H9 (cell line): ENCODE results near the gene AXL. TPM values are rescaled to one million over a fixed set of nuclear protein-coding genes. Genes with fewer than 3 reads are reported as not detected.

ENCODE experiments used
- DNase-seq: peaks from one replicate; pipeline ENCODE4 v3.0.0-alpha.2; 2017
- H2AFZ ChIP-seq: one replicate; pipeline ENCODE4 v1.6.1; 2013; ENCODE audit warnings: mild to moderate bottlenecking, low read length, control low read depth, moderate library complexity
- H2AK5ac ChIP-seq: 2 replicates; pipeline ENCODE4 v1.6.1; 2013; ENCODE audit warnings: low read length, control low read depth, mixed read lengths; ENCODE audit not compliant: insufficient read length
- H2BK120ac ChIP-seq: one replicate; pipeline ENCODE4 v1.6.1; 2013; ENCODE audit warnings: low read depth, mild to moderate bottlenecking, low read length, control low read depth, inconsistent platforms; ENCODE audit not compliant: poor library complexity, severe bottlenecking
- H2BK12ac ChIP-seq: 2 replicates; pipeline ENCODE4 v1.6.1; 2013; ENCODE audit warnings: low read length, control low read depth, mixed read lengths, low read depth; ENCODE audit not compliant: insufficient read length
- H2BK15ac ChIP-seq: 2 replicates; pipeline ENCODE4 v1.6.1; 2013; ENCODE audit warnings: low read depth, low read length, control low read depth
- H2BK20ac ChIP-seq: one replicate; pipeline ENCODE4 v1.6.1; 2013; ENCODE audit warnings: low read depth, mild to moderate bottlenecking, low read length, control low read depth, inconsistent platforms; ENCODE audit not compliant: poor library complexity, severe bottlenecking
- H2BK5ac ChIP-seq: 2 replicates; pipeline ENCODE4 v1.6.1; 2013; ENCODE audit warnings: low read length, control low read depth, mixed read lengths; ENCODE audit not compliant: insufficient read length
- H3K14ac ChIP-seq: 2 replicates; pipeline ENCODE4 v1.6.1; 2013; ENCODE audit warnings: low read length, control low read depth; ENCODE audit not compliant: insufficient read depth
- H3K18ac ChIP-seq: 2 replicates; pipeline ENCODE4 v1.6.1; 2013; ENCODE audit warnings: low read depth, mild to moderate bottlenecking, mixed read lengths, low read length, control low read depth; ENCODE audit not compliant: insufficient read length
- H3K23ac ChIP-seq: 2 replicates; pipeline ENCODE4 v1.6.1; 2013; ENCODE audit warnings: low read length, control low read depth, mixed read lengths, low read depth; ENCODE audit not compliant: insufficient read length
- H3K23me2 ChIP-seq: 2 replicates; pipeline ENCODE4 v1.6.1; 2013; ENCODE audit warnings: low read depth, mild to moderate bottlenecking, mixed read lengths, low read length, control low read depth; ENCODE audit not compliant: insufficient read length, poor library complexity, severe bottlenecking
- H3K27ac ChIP-seq: 2 replicates; pipeline ENCODE4 v1.5.1; 2013; ENCODE audit warnings: low read length, control low read depth, mixed read lengths, low read depth; ENCODE audit not compliant: insufficient read length
- H3K27me3 ChIP-seq: 2 replicates; pipeline ENCODE4 v1.6.1; 2013; ENCODE audit warnings: low read length, control low read depth, inconsistent platforms; ENCODE audit not compliant: insufficient read depth
- H3K4ac ChIP-seq: 2 replicates; pipeline ENCODE4 v1.6.1; 2013; ENCODE audit warnings: low read depth, mild to moderate bottlenecking, control low read depth, inconsistent platforms, low read length, moderate library complexity
- H3K4me1 ChIP-seq: 2 replicates; pipeline ENCODE4 v1.6.1; 2013; ENCODE audit warnings: low read length, control low read depth, inconsistent platforms; ENCODE audit not compliant: insufficient read depth
- H3K4me2 ChIP-seq: 2 replicates; pipeline ENCODE4 v1.6.1; 2013; ENCODE audit warnings: low read length, control low read depth, mixed read lengths; ENCODE audit not compliant: insufficient read length, insufficient read depth
- H3K56ac ChIP-seq: 2 replicates; pipeline ENCODE4 v1.6.1; 2013; ENCODE audit warnings: low read depth, mild to moderate bottlenecking, mixed read lengths, low read length, control low read depth; ENCODE audit not compliant: insufficient read length
- H3K79me1 ChIP-seq: 2 replicates; pipeline ENCODE4 v1.6.1; 2013; ENCODE audit warnings: low read depth, mild to moderate bottlenecking, moderate library complexity, low read length, control low read depth, inconsistent platforms; ENCODE audit not compliant: insufficient read depth, poor library complexity, severe bottlenecking
- H3K79me2 ChIP-seq: 2 replicates; pipeline ENCODE4 v1.6.1; 2013; ENCODE audit warnings: low read length, control low read depth, inconsistent platforms; ENCODE audit not compliant: insufficient read depth
- H3K9ac ChIP-seq: 2 replicates; pipeline ENCODE4 v1.6.1; 2013; ENCODE audit warnings: low read length, control low read depth, mixed read lengths; ENCODE audit not compliant: insufficient read length; ENCODE audit errors: extremely low read depth
- H3K9me3 ChIP-seq: one replicate; pipeline ENCODE4 v1.6.1; 2013; ENCODE audit warnings: low read depth, low read length, inconsistent platforms; ENCODE audit not compliant: control insufficient read depth
- H3T11ph ChIP-seq: one replicate; pipeline ENCODE4 v1.6.1; 2013; ENCODE audit warnings: mild to moderate bottlenecking, low read length, control low read depth, inconsistent platforms
- H4K20me1 ChIP-seq: one replicate; pipeline ENCODE4 v1.6.1; 2013; ENCODE audit not compliant: control insufficient read depth, insufficient read length, insufficient read depth
- H4K5ac ChIP-seq: 2 replicates; pipeline ENCODE4 v1.6.1; 2013; ENCODE audit warnings: low read depth, mild to moderate bottlenecking, mixed read lengths, low read length, control low read depth; ENCODE audit not compliant: insufficient read length
- H4K8ac ChIP-seq: replicated peaks from 2 replicates; pipeline ENCODE4 v1.6.1; 2013; ENCODE audit warnings: low read length, control low read depth, mixed read lengths, low read depth; ENCODE audit not compliant: insufficient read length
- H4K91ac ChIP-seq: 2 replicates; pipeline ENCODE4 v1.6.1; 2013; ENCODE audit warnings: low read depth, mild to moderate bottlenecking, moderate library complexity, mixed read lengths, low read length, control low read depth; ENCODE audit not compliant: insufficient read length
- H3K27ac Mint-ChIP-seq, 3 experiments: 2 replicates in 2 of 3; 3 replicates in 1 of 3; pipeline ENCODE4 v1.8.0; 2020 to 2021; ENCODE audit warnings: mixed read lengths in 3 of 3, mild to moderate bottlenecking in 1 of 3, moderate library complexity in 1 of 3
- H3K27me3 Mint-ChIP-seq: 2 replicates; pipeline ENCODE4 v1.8.0; 2021; ENCODE audit warnings: low read depth, mild to moderate bottlenecking, moderate library complexity, mixed read lengths
- H3K36me3 Mint-ChIP-seq, 3 experiments: 2 replicates in 2 of 3; 3 replicates in 1 of 3; pipeline ENCODE4 v1.8.0; 2020 to 2021; ENCODE audit warnings: low read depth in 3 of 3, mixed read lengths in 3 of 3; ENCODE audit not compliant: insufficient read depth in 1 of 3
- H3K4me1 Mint-ChIP-seq, 2 experiments: 2 replicates each; pipeline ENCODE4 v1.8.0; 2020; ENCODE audit warnings: mixed read lengths in 2 of 2
- H3K4me3 Mint-ChIP-seq, 2 experiments: 2 replicates in 1 of 2; 3 replicates in 1 of 2; pipeline ENCODE4 v1.8.0; 2020 to 2021; ENCODE audit warnings: mild to moderate bottlenecking in 2 of 2, mixed read lengths in 2 of 2, moderate library complexity in 1 of 2
- H3K9me3 Mint-ChIP-seq, 2 experiments: 2 replicates in 1 of 2; 3 replicates in 1 of 2; pipeline ENCODE4 v1.8.0; 2020; ENCODE audit warnings: mild to moderate bottlenecking in 2 of 2, mixed read lengths in 2 of 2, moderate library complexity in 1 of 2
- WGBS: extraction: QIAGEN DNeasy Blood & Tissue Kit; methylation state at CpG from one replicate; pipeline ENCODE4 v1.1.7; 2013; ENCODE audit warnings: missing lambda C conversion rate, low lambda C conversion rate, mixed read lengths; ENCODE audit not compliant: insufficient read length; ENCODE audit errors: extremely low coverage; 5-methylcytosine and 5-hydroxymethylcytosine counted together
- total RNA-seq: library from RNA; stranded (reverse); gene quantifications from 2 replicates; pipeline ENCODE4 v1.2.1, GENCODE V29; 2021
- TF ChIP-seq, protein P1 (sequence below): fragments of 200-600 bp; sonication (generic); conservative IDR thresholded peaks from 3 replicates; pipeline ENCODE4 v1.8.0; 2021; ENCODE audit warnings: antibody characterized with exemption, mild to moderate bottlenecking

AXL gene
- total RNA-seq, 1 experiment from 2014 or later, result 29.4 TPM

DNA sequence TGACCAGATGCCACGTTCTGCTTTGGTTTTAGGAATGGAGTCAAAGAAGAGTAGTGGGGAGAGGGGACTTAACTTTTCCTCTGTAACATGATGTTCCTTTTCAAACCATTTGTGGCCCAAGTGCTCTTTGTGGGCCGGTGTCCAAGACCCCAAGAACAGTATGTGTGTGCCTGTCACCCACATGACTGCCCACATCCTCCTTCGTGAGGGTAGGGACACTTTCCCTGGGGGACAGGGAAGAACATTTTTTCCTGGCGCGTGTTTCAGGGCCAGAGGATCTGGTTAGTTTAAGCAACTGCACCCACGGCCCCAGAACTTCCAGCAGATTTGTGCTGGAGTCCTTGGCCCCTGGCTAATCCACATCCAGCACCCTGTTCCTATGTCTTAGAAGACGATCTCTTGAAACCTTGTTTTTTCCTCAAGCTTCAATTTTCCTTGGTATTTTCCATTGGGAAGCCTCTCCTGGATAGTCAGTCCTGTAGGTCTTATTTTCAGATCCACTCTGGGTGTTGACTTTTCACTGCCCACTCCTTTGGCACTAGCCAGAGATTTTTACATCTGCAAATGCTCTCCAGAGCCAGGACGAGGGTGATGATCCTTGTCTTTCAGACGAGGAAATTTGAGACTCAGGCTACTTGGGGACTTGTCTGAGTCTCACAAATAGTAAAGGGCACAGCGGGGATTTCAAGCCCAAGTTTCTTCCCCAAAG, 80.2 kb downstream of the AXL start:
- Mint-ChIP-seq H3K4me3 (no peak overlapping the region), H3K9me3 (no peaks in the 10 kb centered on the region), H3K27ac (peak overlapping the region in 1 of 3 experiments; percentile 54; a peak in 3 of 7 replicates), H3K27me3 (no peaks in the 10 kb centered on the region), H3K36me3 (peaks cover 69 to 100% (median 97%) of the 10 kb centered on the region in 3 experiments), H3K4me1 (no peaks in the 10 kb centered on the region)
- Histone ChIP-seq H3K4me1 (no peaks in the 10 kb centered on the region), H3K79me1 (no peaks in the 10 kb centered on the region), H2BK20ac (no peak overlapping the region), H3K9me3 (no peaks in the 10 kb centered on the region), H2BK5ac (no peak overlapping the region), H2BK120ac (no peak overlapping the region), H3K79me2 (no peaks in the 10 kb centered on the region), H4K5ac (no peak overlapping the region), H3T11ph (no peak overlapping the region), H3K27me3 (no peaks in the 10 kb centered on the region; the same call in 1 of the 2 replicates), H3K14ac (no peak overlapping the region), H3K9ac (no peak overlapping the region), H3K23me2 (no peaks in the 10 kb centered on the region), H2BK12ac (no peak overlapping the region), H3K23ac (no peak overlapping the region), H4K91ac (no peak overlapping the region), H3K27ac (no peak overlapping the region), H3K56ac (no peak overlapping the region), H3K4me2 (no peak overlapping the region), H2AFZ (no peak overlapping the region), H2BK15ac (no peak overlapping the region), H4K8ac (no peak overlapping the region), H4K20me1 (no peaks in the 10 kb centered on the region), H3K18ac (no peak overlapping the region), H2AK5ac (no peak overlapping the region), H3K4ac (no peak overlapping the region)
- TF ChIP-seq, protein P1, sequence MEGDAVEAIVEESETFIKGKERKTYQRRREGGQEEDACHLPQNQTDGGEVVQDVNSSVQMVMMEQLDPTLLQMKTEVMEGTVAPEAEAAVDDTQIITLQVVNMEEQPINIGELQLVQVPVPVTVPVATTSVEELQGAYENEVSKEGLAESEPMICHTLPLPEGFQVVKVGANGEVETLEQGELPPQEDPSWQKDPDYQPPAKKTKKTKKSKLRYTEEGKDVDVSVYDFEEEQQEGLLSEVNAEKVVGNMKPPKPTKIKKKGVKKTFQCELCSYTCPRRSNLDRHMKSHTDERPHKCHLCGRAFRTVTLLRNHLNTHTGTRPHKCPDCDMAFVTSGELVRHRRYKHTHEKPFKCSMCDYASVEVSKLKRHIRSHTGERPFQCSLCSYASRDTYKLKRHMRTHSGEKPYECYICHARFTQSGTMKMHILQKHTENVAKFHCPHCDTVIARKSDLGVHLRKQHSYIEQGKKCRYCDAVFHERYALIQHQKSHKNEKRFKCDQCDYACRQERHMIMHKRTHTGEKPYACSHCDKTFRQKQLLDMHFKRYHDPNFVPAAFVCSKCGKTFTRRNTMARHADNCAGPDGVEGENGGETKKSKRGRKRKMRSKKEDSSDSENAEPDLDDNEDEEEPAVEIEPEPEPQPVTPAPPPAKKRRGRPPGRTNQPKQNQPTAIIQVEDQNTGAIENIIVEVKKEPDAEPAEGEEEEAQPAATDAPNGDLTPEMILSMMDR, result no peak
- no peak for DNase-seq
- WGBS, result no CpG with 5 or more reads among the region's 10 CpGs
